IPS DF 6.9 (cell line): Measurements from ENCODE around the gene EML6.

Experiments used
- DNase-seq: peaks from one replicate; pipeline ENCODE4 v3.0.0-alpha.2; 2013; ENCODE audit warnings: low read depth, low spot score
- H3K27ac ChIP-seq: one replicate; pipeline ENCODE4 v1.5.1; 2013; ENCODE audit warnings: low read length, control low read depth
- H3K27me3 ChIP-seq: 2 replicates; pipeline ENCODE4 v1.6.1; 2013; ENCODE audit warnings: mild to moderate bottlenecking, low read length; ENCODE audit not compliant: control insufficient read depth, insufficient read depth
- H3K36me3 ChIP-seq: 2 replicates; pipeline ENCODE4 v1.6.1; 2013; ENCODE audit warnings: low read length; ENCODE audit not compliant: control insufficient read depth, insufficient read depth
- H3K4me1 ChIP-seq: 2 replicates; pipeline ENCODE4 v1.6.1; 2013; ENCODE audit warnings: low read length; ENCODE audit not compliant: control insufficient read depth, insufficient read depth
- H3K4me3 ChIP-seq: 2 replicates; pipeline ENCODE4 v1.5.1; 2013; ENCODE audit warnings: mild to moderate bottlenecking, low read length
- H3K9me3 ChIP-seq: 2 replicates; pipeline ENCODE4 v1.6.1; 2013; ENCODE audit warnings: low read length, inconsistent platforms; ENCODE audit not compliant: control insufficient read depth, insufficient read depth
- WGBS: extraction: QIAGEN DNeasy Blood & Tissue Kit; methylation state at CpG from one replicate; pipeline ENCODE4 v1.1.7; 2013; ENCODE audit warnings: mixed read lengths, missing lambda C conversion rate; ENCODE audit not compliant: insufficient read length, insufficient coverage; 5-methylcytosine and 5-hydroxymethylcytosine counted together

Gene EML6

GRCh38 chr2:55018619-55019018 is 295.2 kb downstream of the EML6 start:
- peaks cover 6% of the 10 kb centered on the region; the same call in 1 of the 2 replicates for H3K4me1 ChIP-seq
- no CpG with 5 or more reads among the region's 1 CpG for WGBS

GRCh38 chr2:55019526-55020258 is 296.2 kb downstream of the EML6 start:
- Histone ChIP-seq H3K4me1 (peaks cover 6% of the 10 kb centered on the region; the same call in 1 of the 2 replicates), H3K36me3 (no peaks in the 10 kb centered on the region), H3K9me3 (no peaks in the 10 kb centered on the region), H3K27ac (no peak overlapping the region), H3K27me3 (no peaks in the 10 kb centered on the region), H3K4me3 (no peak overlapping the region)
- WGBS: no CpG with 5 or more reads among the region's 5 CpGs
- DNase-seq: no peak

More at GRCh38 chr2:55018619-55019018, 295.2 kb downstream of the EML6 start:
- no peak for DNase-seq
- Histone ChIP-seq H3K27ac (no peak overlapping the region), H3K4me3 (no peak overlapping the region), H3K36me3 (no peaks in the 10 kb centered on the region), H3K27me3 (no peaks in the 10 kb centered on the region), H3K9me3 (no peaks in the 10 kb centered on the region)
